ENCODE data around the gene ODAD4. TPM values are rescaled to one million over a fixed set of nuclear protein-coding genes. Genes with fewer than 3 reads are reported as not detected.

Gene ODAD4
- total and polyA plus RNA-seq, 2 experiments from 2014 or later = 0.53 to 0.76 TPM

DNA sequence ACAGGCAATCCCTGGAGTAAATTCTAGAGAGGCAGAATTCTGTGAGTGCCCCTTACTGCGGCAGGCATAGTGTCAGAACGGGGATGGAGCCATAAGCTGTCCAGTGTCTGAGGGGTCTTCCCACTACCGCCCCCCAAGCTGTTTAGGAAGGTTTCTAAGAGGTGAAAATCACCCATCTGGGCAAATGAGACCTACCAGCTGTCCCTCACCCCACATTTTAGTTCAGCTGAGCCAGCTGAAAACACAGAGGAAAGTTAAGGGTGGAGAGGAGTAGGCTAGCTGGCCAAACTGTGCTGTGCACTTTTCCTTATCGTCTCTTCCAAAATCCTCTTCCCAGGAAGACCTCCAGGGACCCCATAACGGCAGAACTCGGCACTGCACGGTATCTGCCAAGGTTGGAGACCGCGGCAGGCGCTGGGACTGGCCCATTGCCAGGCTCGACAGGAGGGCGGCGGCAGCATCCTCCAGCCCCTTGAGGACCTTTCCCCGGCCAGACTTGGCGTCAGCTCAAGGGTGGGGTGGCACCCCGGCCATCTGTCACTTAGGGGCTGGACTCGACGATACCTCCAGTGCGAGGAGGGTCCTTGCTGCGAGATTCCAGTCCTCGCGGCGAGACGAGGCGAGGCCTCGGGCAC, 12.6 kb upstream of the ODAD4 start:
- WGBS (ENCODE audit: low lambda C conversion rate, missing lambda C conversion rate) = 4% methylated on average over 26 of the region's 26 CpGs
- DNase-seq (ENCODE audit: low spot score) = peak; percentile 69
- no peak for TF ChIP-seq EZH2phosphoT487 (IDR thresholded peaks at IDR 0.05; ENCODE audit: low read depth, severe bottlenecking, unreplicated experiment)
- no peak for TF ChIP-seq EZH2 (IDR thresholded peaks at IDR 0.05; ENCODE audit: borderline replicate concordance)
- TF ChIP-seq, protein P1, sequence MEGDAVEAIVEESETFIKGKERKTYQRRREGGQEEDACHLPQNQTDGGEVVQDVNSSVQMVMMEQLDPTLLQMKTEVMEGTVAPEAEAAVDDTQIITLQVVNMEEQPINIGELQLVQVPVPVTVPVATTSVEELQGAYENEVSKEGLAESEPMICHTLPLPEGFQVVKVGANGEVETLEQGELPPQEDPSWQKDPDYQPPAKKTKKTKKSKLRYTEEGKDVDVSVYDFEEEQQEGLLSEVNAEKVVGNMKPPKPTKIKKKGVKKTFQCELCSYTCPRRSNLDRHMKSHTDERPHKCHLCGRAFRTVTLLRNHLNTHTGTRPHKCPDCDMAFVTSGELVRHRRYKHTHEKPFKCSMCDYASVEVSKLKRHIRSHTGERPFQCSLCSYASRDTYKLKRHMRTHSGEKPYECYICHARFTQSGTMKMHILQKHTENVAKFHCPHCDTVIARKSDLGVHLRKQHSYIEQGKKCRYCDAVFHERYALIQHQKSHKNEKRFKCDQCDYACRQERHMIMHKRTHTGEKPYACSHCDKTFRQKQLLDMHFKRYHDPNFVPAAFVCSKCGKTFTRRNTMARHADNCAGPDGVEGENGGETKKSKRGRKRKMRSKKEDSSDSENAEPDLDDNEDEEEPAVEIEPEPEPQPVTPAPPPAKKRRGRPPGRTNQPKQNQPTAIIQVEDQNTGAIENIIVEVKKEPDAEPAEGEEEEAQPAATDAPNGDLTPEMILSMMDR (IDR thresholded peaks at IDR 0.05; ENCODE audit: poor library complexity) = no peak
- no peaks in the 10 kb centered on the region for H3K36me3 ChIP-seq (replicated peaks; ENCODE audit: insufficient read depth, low read depth)
- H3K27ac ChIP-seq = peak overlapping the region; percentile 80
- peak overlapping the region; percentile 76 for H3K4me3 ChIP-seq
- no peaks in the 10 kb centered on the region for H3K27me3 ChIP-seq
- peaks cover 58% of the 10 kb centered on the region for H3K79me2 ChIP-seq
- H4K20me1 ChIP-seq (ENCODE audit: insufficient read depth, poor library complexity, severe bottlenecking) = peaks cover 48% of the 10 kb centered on the region
- H3K4me2 ChIP-seq = peak overlapping the region; percentile 90
- H3K9me3 ChIP-seq (ENCODE audit: low read depth) = no peaks in the 10 kb centered on the region
- peaks cover 52% of the 10 kb centered on the region for H3K4me1 ChIP-seq (ENCODE audit: insufficient read depth)
- no peaks in the 10 kb centered on the region for H3K9me2 ChIP-seq (replicated peaks; ENCODE audit: insufficient read depth)
- H2AFZ ChIP-seq = peak overlapping the region; percentile 32

DNA sequence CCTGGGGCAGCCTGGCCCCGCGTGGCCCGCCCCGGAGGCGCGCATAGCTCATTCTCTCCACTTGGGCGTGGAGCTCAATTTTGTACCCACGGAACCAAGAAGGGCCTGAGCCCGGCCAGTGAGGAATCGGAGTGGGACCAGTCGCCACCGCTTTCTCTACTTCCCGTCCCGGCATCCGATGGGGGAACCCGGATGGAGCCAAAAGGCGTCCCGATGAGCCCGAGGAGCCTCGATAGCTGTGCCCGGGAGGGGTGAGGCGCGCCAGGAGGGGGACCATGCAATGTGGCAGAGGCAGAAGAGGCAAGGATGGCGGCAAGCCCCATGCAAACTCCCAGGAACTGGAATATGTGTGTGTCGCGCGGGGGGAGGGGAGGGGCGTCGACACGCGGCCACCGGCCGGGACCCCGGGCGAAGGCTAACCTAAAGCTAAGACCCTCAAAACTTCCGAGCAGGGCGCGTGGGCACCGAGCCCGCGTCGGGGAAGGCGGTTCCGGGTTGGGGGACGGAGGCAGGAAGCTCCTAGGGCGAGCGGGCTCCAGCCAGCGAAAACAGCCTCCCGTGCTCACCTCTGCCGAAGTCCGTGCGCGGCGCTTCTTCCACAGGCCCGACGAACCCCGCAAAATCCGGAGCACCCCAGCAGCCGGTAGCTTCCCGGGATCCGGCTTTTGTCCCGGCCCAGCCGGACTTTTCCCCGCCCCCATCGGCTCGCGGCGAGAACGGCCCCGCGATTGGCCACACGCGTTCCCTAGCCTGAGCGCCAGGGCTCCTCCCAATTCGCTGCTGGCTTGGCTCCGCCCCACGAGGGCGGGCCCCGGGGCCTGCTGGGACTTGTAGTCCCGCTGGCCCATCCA, 11.9 kb upstream of the ODAD4 start, which contains the start of gene ACLY:
TSS of gene ACLY (minus strand) at position 638 of the 851 bp plus-strand sequence. CDS start 5,078 bp downstream, outside the sequence.
- Histone ChIP-seq H3K27me3 (no peaks in the 10 kb centered on the region), H3K36me3 (replicated peaks; ENCODE audit: insufficient read depth, low read depth) (no peaks in the 10 kb centered on the region), H2AFZ (peak within 1 kb of the TSS; percentile 48), H3K79me2 (peaks cover 50% of the 10 kb centered on the region), H3K4me1 (ENCODE audit: insufficient read depth) (peaks cover 50% of the 10 kb centered on the region), H3K27ac (peak within 1 kb of the TSS; percentile 86), H3K4me2 (peak within 1 kb of the TSS; percentile 90), H4K20me1 (ENCODE audit: insufficient read depth, poor library complexity, severe bottlenecking) (peaks cover 41% of the 10 kb centered on the region), H3K9me3 (ENCODE audit: low read depth) (no peaks in the 10 kb centered on the region), H3K9me2 (replicated peaks; ENCODE audit: insufficient read depth) (no peaks in the 10 kb centered on the region), H3K4me3 (peak within 1 kb of the TSS; percentile 76)
- peak; percentile 100 for DNase-seq (ENCODE audit: low spot score)
- TF ChIP-seq, protein P1 (IDR thresholded peaks at IDR 0.05; ENCODE audit: poor library complexity) = no peak
- TF ChIP-seq EZH2phosphoT487 (IDR thresholded peaks at IDR 0.05; ENCODE audit: low read depth, severe bottlenecking, unreplicated experiment) = no peak
- TF ChIP-seq EZH2 (IDR thresholded peaks at IDR 0.05; ENCODE audit: borderline replicate concordance) = no peak
- WGBS (ENCODE audit: low lambda C conversion rate, missing lambda C conversion rate) = under 1% methylated on average over 78 of the region's 80 CpGs

DNA sequence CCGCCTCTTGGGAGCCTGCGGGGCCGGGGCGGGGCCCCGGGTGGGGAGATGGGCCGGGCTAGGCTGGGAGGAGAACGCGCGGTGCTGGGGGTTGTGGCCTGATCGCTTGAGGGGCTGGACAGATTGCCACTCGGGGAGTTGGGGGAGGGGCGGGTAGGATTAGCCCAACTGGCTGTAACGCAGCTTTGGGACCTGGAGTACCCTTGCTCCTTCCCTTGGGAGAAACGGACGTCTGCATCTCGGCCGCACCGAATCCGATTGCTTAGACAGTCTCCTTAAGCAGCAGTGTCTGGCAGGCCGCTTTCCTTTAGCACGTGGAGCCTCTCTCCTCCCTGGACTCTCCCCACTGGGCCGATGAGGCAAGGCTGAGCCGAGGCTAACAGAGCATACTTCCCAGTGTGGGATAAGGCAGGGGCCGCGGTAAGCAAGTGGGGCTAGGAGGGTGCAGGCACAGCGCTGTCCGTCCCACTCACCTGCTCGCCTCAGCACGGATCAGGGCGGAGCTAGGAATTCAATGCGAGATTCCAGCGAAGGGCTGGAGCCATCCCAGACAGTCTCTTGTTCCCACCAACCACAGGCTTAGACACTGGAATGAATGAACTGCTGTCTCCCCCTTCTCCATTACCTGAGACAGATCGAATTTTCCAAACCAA, 11.1 kb upstream of the ODAD4 start:
- peak overlapping the region; percentile 86 for H3K4me2 ChIP-seq
- H3K4me1 ChIP-seq (ENCODE audit: insufficient read depth) = peaks cover 42% of the 10 kb centered on the region
- H3K9me3 ChIP-seq (ENCODE audit: low read depth) = no peaks in the 10 kb centered on the region
- no peaks in the 10 kb centered on the region for H3K9me2 ChIP-seq (replicated peaks; ENCODE audit: insufficient read depth)
- peaks cover 34% of the 10 kb centered on the region for H4K20me1 ChIP-seq (ENCODE audit: insufficient read depth, poor library complexity, severe bottlenecking)
- no peaks in the 10 kb centered on the region for H3K36me3 ChIP-seq (replicated peaks; ENCODE audit: insufficient read depth, low read depth)
- H3K4me3 ChIP-seq = peak overlapping the region; percentile 17
- H3K79me2 ChIP-seq = peaks cover 43% of the 10 kb centered on the region
- peak overlapping the region; percentile 86 for H3K27ac ChIP-seq
- peak; percentile 76 for DNase-seq (ENCODE audit: low spot score)
- H2AFZ ChIP-seq = peak overlapping the region; percentile 48
- H3K27me3 ChIP-seq = no peaks in the 10 kb centered on the region
- 3% methylated on average over 19 of the region's 33 CpGs for WGBS (ENCODE audit: low lambda C conversion rate, missing lambda C conversion rate)
- TF ChIP-seq EZH2phosphoT487 (IDR thresholded peaks at IDR 0.05; ENCODE audit: low read depth, severe bottlenecking, unreplicated experiment) (no peak), EZH2 (IDR thresholded peaks at IDR 0.05; ENCODE audit: borderline replicate concordance) (no peak)
- TF ChIP-seq, protein P1 (IDR thresholded peaks at IDR 0.05; ENCODE audit: poor library complexity) = no peak
